Neuronal stem cell (in vitro differentiated cells): ENCODE results near the gene FBXW5.

ENCODE experiments used
- DNase-seq: peaks from one replicate; pipeline ENCODE4 v3.0.0-alpha.2; 2013; ENCODE audit warnings: low spot score
- H2AFZ ChIP-seq: one replicate; pipeline ENCODE4 v1.6.1; 2013; ENCODE audit warnings: mild to moderate bottlenecking, low read length, inconsistent platforms
- H2AK5ac ChIP-seq: 2 replicates; pipeline ENCODE4 v1.6.1; 2013; ENCODE audit warnings: low read depth, mild to moderate bottlenecking, inconsistent platforms, low read length, moderate library complexity, mixed read lengths
- H2BK120ac ChIP-seq: 2 replicates; pipeline ENCODE4 v1.6.1; 2013; ENCODE audit warnings: low read depth, mild to moderate bottlenecking, inconsistent platforms, low read length, moderate library complexity, mixed read lengths
- H2BK12ac ChIP-seq: one replicate; pipeline ENCODE4 v1.6.1; 2013; ENCODE audit warnings: low read length, inconsistent platforms
- H2BK15ac ChIP-seq: 2 replicates; pipeline ENCODE4 v1.6.1; 2013; ENCODE audit warnings: mild to moderate bottlenecking, low read length, inconsistent platforms, mixed read lengths
- H2BK5ac ChIP-seq: one replicate; pipeline ENCODE4 v1.6.1; 2013; ENCODE audit warnings: inconsistent platforms, mild to moderate bottlenecking, low read length, moderate library complexity
- H3K14ac ChIP-seq: one replicate; pipeline ENCODE4 v1.6.1; 2013; ENCODE audit warnings: low read length, inconsistent platforms
- H3K18ac ChIP-seq: 2 replicates; pipeline ENCODE4 v1.6.1; 2013; ENCODE audit warnings: low read length, inconsistent platforms
- H3K23ac ChIP-seq: 2 replicates; pipeline ENCODE4 v1.6.1; 2013; ENCODE audit warnings: low read depth, mild to moderate bottlenecking, mixed read lengths, low read length, inconsistent platforms; ENCODE audit not compliant: poor library complexity
- H3K27ac ChIP-seq: replicated peaks from 3 replicates; pipeline ENCODE4 v1.5.1; 2013; ENCODE audit warnings: low read length, inconsistent platforms
- H3K27me3 ChIP-seq, 3 experiments: 2 replicates each; pipeline ENCODE4 v1.6.1; 2013; ENCODE audit warnings: low read length in 3 of 3, mild to moderate bottlenecking in 2 of 3, inconsistent platforms in 1 of 3, low read depth in 1 of 3, mixed read lengths in 1 of 3, moderate library complexity in 1 of 3; ENCODE audit not compliant: control insufficient read depth in 3 of 3, insufficient read depth in 3 of 3
- H3K36me3 ChIP-seq, 2 donors: replicated peaks in 1 of 2; 2 replicates each; pipeline ENCODE4 v1.6.1; 2013; ENCODE audit warnings: low read length in 2 of 2; ENCODE audit not compliant: control insufficient read depth in 2 of 2, insufficient read depth in 2 of 2
- H3K4ac ChIP-seq: 2 replicates; pipeline ENCODE4 v1.6.1; 2013; ENCODE audit warnings: inconsistent platforms, mild to moderate bottlenecking, low read length, moderate library complexity
- H3K4me1 ChIP-seq, 2 donors: 1 replicate in 1 of 2; 2 replicates in 1 of 2; pipeline ENCODE4 v1.6.1; 2013; ENCODE audit warnings: low read length in 2 of 2, low read depth in 1 of 2; ENCODE audit not compliant: control insufficient read depth in 2 of 2, insufficient read depth in 1 of 2
- H3K4me2 ChIP-seq: one replicate; pipeline ENCODE4 v1.6.1; 2013; ENCODE audit warnings: mild to moderate bottlenecking, low read length, inconsistent platforms; ENCODE audit not compliant: insufficient read depth, poor library complexity, severe bottlenecking
- H3K4me3 ChIP-seq, 2 donors: 2 replicates each; pipeline ENCODE4 v1.5.1; 2013; ENCODE audit warnings: low read length in 2 of 2, mild to moderate bottlenecking in 2 of 2, inconsistent platforms in 1 of 2, moderate library complexity in 1 of 2
- H3K79me1 ChIP-seq: one replicate; pipeline ENCODE4 v1.6.1; 2013; ENCODE audit warnings: low read depth, mild to moderate bottlenecking, inconsistent platforms, low read length, moderate library complexity
- H3K9ac ChIP-seq: one replicate; pipeline ENCODE4 v1.6.1; 2013; ENCODE audit warnings: mild to moderate bottlenecking, low read depth, low read length, inconsistent platforms; ENCODE audit not compliant: poor library complexity
- H3K9me3 ChIP-seq, 2 donors: replicated peaks in 1 of 2; 2 replicates each; pipeline versions ENCODE3 to v1.6.1; 2013; ENCODE audit warnings: low read length in 2 of 2, mild to moderate bottlenecking in 2 of 2, inconsistent platforms in 1 of 2, low read depth in 1 of 2, mixed read lengths in 1 of 2, moderate library complexity in 1 of 2; ENCODE audit not compliant: control insufficient read depth in 2 of 2, insufficient read depth in 1 of 2
- H4K8ac ChIP-seq: one replicate; pipeline ENCODE4 v1.6.1; 2013; ENCODE audit warnings: low read depth, mild to moderate bottlenecking, inconsistent platforms, low read length, moderate library complexity
- H4K91ac ChIP-seq: one replicate; pipeline ENCODE4 v1.6.1; 2013; ENCODE audit warnings: low read length, low read depth, mild to moderate bottlenecking, inconsistent platforms; ENCODE audit not compliant: poor library complexity
- WGBS, 2 donors: extraction: QIAGEN DNeasy Blood & Tissue Kit; methylation state at CpG; one replicate each; pipeline ENCODE4 v1.1.7; 2013; ENCODE audit warnings: missing lambda C conversion rate in 2 of 2, mixed read lengths in 1 of 2; ENCODE audit not compliant: insufficient read length in 2 of 2, insufficient replicate concordance in 1 of 2; ENCODE audit errors: extremely low coverage in 2 of 2; 5-methylcytosine and 5-hydroxymethylcytosine counted together

Gene FBXW5

DNA sequence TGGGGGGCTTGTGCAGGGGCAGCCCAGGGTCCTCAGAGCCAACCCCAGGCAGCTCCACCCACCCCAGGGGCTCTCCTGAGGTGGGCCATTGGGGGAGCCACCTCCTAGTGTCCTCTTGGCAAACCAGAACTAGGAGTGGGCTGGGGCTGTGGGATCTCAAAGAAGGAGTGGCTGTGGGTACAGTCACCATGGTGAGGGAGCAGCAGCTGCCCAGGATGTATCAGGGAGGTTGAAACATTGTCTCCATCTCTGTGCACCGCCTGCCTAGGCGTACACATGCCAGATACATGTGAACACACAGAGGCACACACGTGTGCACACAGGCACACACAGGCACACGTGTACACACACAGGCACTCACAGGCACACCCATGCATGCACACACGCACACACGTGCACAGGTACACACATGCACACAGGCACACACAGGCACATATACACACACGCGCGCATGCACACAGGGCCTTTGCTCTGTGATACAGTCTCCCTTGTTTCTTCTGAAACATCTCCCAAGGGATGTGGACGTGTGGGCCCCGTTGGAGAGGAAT lies 18.2 kb upstream of the FBXW5 start:
- no peak for DNase-seq
- Histone ChIP-seq H3K9me3 (peaks cover 0 to 1% of the 10 kb centered on the region in 2 donors), H2AFZ (no peak overlapping the region), H3K4ac (no peak overlapping the region), H3K36me3 (no peaks in the 10 kb centered on the region), H3K9ac (peak overlapping the region; percentile 71), H3K14ac (peak overlapping the region; percentile 86), H3K18ac (peak overlapping the region; percentile 61), H3K23ac (peak overlapping the region; percentile 66), H2BK15ac (no peak overlapping the region), H3K79me1 (peaks cover 3% of the 10 kb centered on the region), H3K27me3 (peaks cover 0 to 21% (median 0%) of the 10 kb centered on the region in 3 experiments), H4K8ac (no peak overlapping the region), H3K4me1 (peaks cover 8 to 15% of the 10 kb centered on the region in 2 donors), H3K27ac (no peak overlapping the region), H4K91ac (no peak overlapping the region), H2BK120ac (no peak overlapping the region), H2BK12ac (peak overlapping the region; percentile 100), H2BK5ac (no peak overlapping the region), H3K4me3 (no peak overlapping the region), H2AK5ac (peak overlapping the region; percentile 76), H3K4me2 (no peak overlapping the region)
- no CpG with 5 or more reads among the region's 11 CpGs for WGBS, 2 donors

DNA sequence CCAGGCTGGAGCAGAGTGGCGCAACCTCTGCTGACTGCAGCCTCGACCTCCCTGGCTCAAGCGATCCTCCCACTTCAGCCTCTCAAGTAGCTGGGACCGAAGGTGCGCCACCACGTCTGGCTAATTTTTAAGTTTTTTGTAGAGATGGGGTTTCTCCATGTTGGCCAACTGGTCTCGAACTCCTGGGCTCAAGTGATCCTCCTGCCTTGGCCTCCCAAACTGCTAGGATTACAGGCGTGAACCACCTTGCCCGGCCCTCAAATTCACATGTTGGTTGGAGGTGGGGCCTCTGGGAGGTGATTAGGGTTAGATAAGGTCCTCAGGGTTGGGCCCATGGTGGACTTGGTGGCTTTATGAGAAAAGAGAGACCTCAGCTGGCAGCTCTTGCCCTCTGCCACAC lies 17.6 kb upstream of the FBXW5 start:
- no peak overlapping the region for H3K18ac ChIP-seq
- H2AFZ ChIP-seq: no peak overlapping the region
- H3K27me3 ChIP-seq: peaks cover 0 to 21% (median 0%) of the 10 kb centered on the region in 3 experiments
- peaks cover 0 to 1% of the 10 kb centered on the region in 2 donors for H3K9me3 ChIP-seq
- H3K9ac ChIP-seq: no peak overlapping the region
- no peak overlapping the region for H2BK5ac ChIP-seq
- no peak overlapping the region for H4K8ac ChIP-seq
- H3K4me3 ChIP-seq: no peak overlapping the region
- no peak overlapping the region for H4K91ac ChIP-seq
- peaks cover 8 to 15% of the 10 kb centered on the region in 2 donors for H3K4me1 ChIP-seq
- H3K27ac ChIP-seq: no peak overlapping the region
- WGBS, 2 donors: no CpG with 5 or more reads among the region's 9 CpGs
- H2AK5ac ChIP-seq: no peak overlapping the region
- H2BK12ac ChIP-seq: no peak overlapping the region
- no peak overlapping the region for H3K14ac ChIP-seq
- H3K36me3 ChIP-seq: no peaks in the 10 kb centered on the region
- H2BK120ac ChIP-seq: no peak overlapping the region
- peaks cover 3% of the 10 kb centered on the region for H3K79me1 ChIP-seq
- DNase-seq: no peak
- H3K4me2 ChIP-seq: no peak overlapping the region
- H3K23ac ChIP-seq: no peak overlapping the region
- no peak overlapping the region for H3K4ac ChIP-seq
- peak overlapping the region; percentile 94 for H2BK15ac ChIP-seq

DNA sequence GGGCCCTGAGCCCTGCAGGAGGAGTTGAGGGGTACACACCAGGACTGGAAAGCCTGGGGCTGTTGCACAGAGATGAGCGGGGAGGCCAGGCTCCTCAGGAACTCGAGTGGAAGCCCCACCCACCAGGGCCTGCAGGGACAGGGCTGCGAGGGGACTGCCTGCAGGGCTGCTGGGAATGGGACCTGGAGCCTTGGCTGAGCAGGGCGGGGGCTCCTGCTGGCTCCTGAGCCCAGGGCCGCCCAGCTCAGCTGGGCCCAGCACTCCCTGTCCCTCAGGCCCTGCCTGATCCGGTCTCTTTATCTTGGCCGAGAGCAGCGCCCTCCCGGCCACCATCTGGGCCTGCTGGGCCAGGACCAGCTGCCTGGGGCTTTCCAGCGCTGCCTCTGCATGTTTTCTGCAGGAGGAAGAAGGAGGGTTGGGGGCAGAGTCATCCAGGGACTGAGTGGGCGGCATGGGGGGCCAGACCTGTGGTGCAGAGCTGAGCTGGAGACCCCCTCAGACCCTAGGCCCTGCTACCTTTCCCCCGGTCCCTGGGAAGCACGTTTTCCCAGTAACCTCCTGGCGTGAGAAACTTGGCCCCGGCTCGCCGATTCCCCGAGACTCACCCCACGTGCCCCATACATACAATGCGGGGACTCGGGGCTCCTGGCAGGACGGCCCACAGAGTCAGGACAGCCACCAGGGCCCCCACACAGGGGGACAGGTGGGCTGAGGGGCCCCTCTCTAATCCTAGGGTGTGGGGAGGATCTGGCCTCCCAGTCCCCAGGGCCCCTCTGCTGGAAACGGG lies 16.9 kb upstream of the FBXW5 start:
- H3K18ac ChIP-seq: peak overlapping the region; percentile 95
- peaks cover 3% of the 10 kb centered on the region for H3K79me1 ChIP-seq
- peak overlapping the region; percentile 97 for H2AK5ac ChIP-seq
- peak overlapping the region; percentile 60 for H3K9ac ChIP-seq
- H3K23ac ChIP-seq: peak overlapping the region; percentile 80
- peak overlapping the region; percentile 87 for H2BK5ac ChIP-seq
- WGBS, 2 donors: no CpG with 5 or more reads among the region's 23 CpGs
- H3K4me3 ChIP-seq: no peak overlapping the region
- peaks cover 0 to 1% of the 10 kb centered on the region in 2 donors for H3K9me3 ChIP-seq
- no peak overlapping the region for H2AFZ ChIP-seq
- peak overlapping the region; percentile 94 for H2BK15ac ChIP-seq
- H4K8ac ChIP-seq: no peak overlapping the region
- peaks cover 8 to 15% of the 10 kb centered on the region in 2 donors for H3K4me1 ChIP-seq
- H3K4me2 ChIP-seq: no peak overlapping the region
- H4K91ac ChIP-seq: no peak overlapping the region
- H3K27ac ChIP-seq: no peak overlapping the region
- H3K4ac ChIP-seq: peak overlapping the region; percentile 10
- peak overlapping the region; percentile 94 for H3K14ac ChIP-seq
- DNase-seq: no peak
- H2BK12ac ChIP-seq: peak overlapping the region; percentile 73
- H3K27me3 ChIP-seq: peaks cover 0 to 21% (median 0%) of the 10 kb centered on the region in 3 experiments
- peak overlapping the region; percentile 47 for H2BK120ac ChIP-seq
- H3K36me3 ChIP-seq: no peaks in the 10 kb centered on the region

DNA sequence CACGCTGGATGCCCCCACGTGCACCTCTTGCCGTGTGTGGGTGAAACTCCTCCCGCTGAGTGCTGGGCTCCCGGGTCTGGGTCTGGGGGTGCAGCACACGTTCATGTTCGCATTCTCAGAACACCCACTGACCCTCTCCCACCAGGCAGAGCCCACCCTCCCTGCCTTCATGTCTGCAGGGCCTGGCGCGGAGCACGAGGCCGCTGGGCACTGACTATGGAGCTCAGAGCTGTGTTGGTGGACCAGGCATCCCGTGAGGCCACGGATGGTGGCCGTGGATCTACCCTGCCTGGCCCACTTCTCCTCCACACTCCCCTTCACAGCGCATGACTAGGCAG lies 16.4 kb upstream of the FBXW5 start:
- H2BK120ac ChIP-seq: peak overlapping the region; percentile 47
- no peak overlapping the region for H4K8ac ChIP-seq
- H3K4me1 ChIP-seq: peaks cover 5 to 11% of the 10 kb centered on the region in 2 donors
- peaks cover 0 to 1% of the 10 kb centered on the region in 2 donors for H3K9me3 ChIP-seq
- peak overlapping the region; percentile 16 for H2BK12ac ChIP-seq
- H3K4me3 ChIP-seq: no peak overlapping the region
- H3K14ac ChIP-seq: peak overlapping the region; percentile 94
- peaks cover 0 to 21% (median 0%) of the 10 kb centered on the region in 3 experiments for H3K27me3 ChIP-seq
- H3K23ac ChIP-seq: peak overlapping the region; percentile 65
- no peak overlapping the region for H2AFZ ChIP-seq
- H3K4ac ChIP-seq: peak overlapping the region; percentile 10
- H3K9ac ChIP-seq: peak overlapping the region; percentile 60
- H3K27ac ChIP-seq: no peak overlapping the region
- no peaks in the 10 kb centered on the region for H3K36me3 ChIP-seq
- H3K4me2 ChIP-seq: no peak overlapping the region
- no peak overlapping the region for H4K91ac ChIP-seq
- peak overlapping the region; percentile 95 for H3K18ac ChIP-seq
- no CpG with 5 or more reads among the region's 15 CpGs for WGBS, 2 donors
- H2BK5ac ChIP-seq: peak overlapping the region; percentile 87
- H2AK5ac ChIP-seq: peak overlapping the region; percentile 97
- H2BK15ac ChIP-seq: peak overlapping the region; percentile 67
- peaks cover 3% of the 10 kb centered on the region for H3K79me1 ChIP-seq
- DNase-seq: no peak
